Gastroesophageal sphincter (tissue), 3 donors: ENCODE measurements around the gene USHBP1.

ENCODE experiments used
- POLR2AphosphoS5 ChIP-seq: sonication (generic); formaldehyde crosslinking; IDR thresholded peaks from one replicate; pipeline ENCODE4 v1.6.1; 2017; ENCODE audit warnings: antibody characterized with exemption
- TF ChIP-seq, protein P1 (sequence below), 4 experiments: fragments of 200-600 bp in 2 of 4; fragments of 450-650 bp in 2 of 4; sonication (generic) in 1 of 4; IDR thresholded peaks; one replicate each; pipeline ENCODE4 v1.5.1; 2017 to 2019; ENCODE audit warnings: antibody characterized with exemption in 4 of 4, mild to moderate bottlenecking in 2 of 4, moderate library complexity in 2 of 4

DNA sequence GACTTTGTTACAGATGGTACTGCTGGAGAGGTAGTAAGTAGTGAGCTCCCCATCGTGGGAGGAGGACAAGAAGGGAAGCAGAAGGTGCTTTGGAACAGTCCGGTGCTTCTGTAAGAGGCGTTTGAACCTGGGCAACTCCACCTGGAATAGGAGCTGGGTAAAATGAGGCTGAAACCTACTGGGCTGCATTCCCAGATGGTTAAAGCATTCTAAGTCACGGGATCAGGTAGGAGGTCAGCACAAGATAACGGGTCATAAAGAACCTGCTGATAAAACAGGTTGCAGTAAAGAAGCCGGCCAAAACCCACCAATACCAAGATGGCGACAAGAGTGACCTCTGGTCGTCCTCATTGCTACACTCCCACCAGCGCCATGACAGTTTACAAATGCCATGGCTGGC, 22.2 kb upstream of the USHBP1 start:
- no peak for TF ChIP-seq POLR2AphosphoS5
- TF ChIP-seq, protein P1, sequence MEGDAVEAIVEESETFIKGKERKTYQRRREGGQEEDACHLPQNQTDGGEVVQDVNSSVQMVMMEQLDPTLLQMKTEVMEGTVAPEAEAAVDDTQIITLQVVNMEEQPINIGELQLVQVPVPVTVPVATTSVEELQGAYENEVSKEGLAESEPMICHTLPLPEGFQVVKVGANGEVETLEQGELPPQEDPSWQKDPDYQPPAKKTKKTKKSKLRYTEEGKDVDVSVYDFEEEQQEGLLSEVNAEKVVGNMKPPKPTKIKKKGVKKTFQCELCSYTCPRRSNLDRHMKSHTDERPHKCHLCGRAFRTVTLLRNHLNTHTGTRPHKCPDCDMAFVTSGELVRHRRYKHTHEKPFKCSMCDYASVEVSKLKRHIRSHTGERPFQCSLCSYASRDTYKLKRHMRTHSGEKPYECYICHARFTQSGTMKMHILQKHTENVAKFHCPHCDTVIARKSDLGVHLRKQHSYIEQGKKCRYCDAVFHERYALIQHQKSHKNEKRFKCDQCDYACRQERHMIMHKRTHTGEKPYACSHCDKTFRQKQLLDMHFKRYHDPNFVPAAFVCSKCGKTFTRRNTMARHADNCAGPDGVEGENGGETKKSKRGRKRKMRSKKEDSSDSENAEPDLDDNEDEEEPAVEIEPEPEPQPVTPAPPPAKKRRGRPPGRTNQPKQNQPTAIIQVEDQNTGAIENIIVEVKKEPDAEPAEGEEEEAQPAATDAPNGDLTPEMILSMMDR (IDR thresholded peaks at IDR 0.05): no peak
